OCI-LY1 (cell line): ENCODE measurements around the gene BCL2L15.
A peak's percentile ranks its signal among the peaks of the same experiment; 100 is the strongest.

Experiments
- H2AFZ ChIP-seq: fragments of 200-600 bp; sonication (generic), shearing (Covaris generic); 2 replicates; pipeline ENCODE4 v1.6.0; 2014; ENCODE audit warnings: antibody characterized with exemption, mild to moderate bottlenecking, low read length
- H3F3A ChIP-seq: fragments of 200-600 bp; sonication (generic), shearing (Covaris generic); 2 replicates; pipeline ENCODE4 v1.6.0; 2014; ENCODE audit warnings: mild to moderate bottlenecking, antibody characterized with exemption, low read length, moderate library complexity; ENCODE audit not compliant: insufficient read depth
- H3K27ac ChIP-seq: fragments of 200-600 bp; sonication (generic); 2 replicates; pipeline ENCODE4 v1.5.1; 2014; ENCODE audit warnings: low read length, mixed run types, mild to moderate bottlenecking, low read depth; ENCODE audit not compliant: poor library complexity, severe bottlenecking
- H3K27me3 ChIP-seq: fragments of 200-600 bp; sonication (generic); 2 replicates; pipeline ENCODE4 v1.6.0; 2014; ENCODE audit warnings: antibody characterized with exemption, mild to moderate bottlenecking, low read length, moderate library complexity; ENCODE audit not compliant: insufficient read depth
- H3K36me3 ChIP-seq: fragments of 200-600 bp; sonication (generic); 2 replicates; pipeline ENCODE4 v1.6.1; 2014; ENCODE audit warnings: mild to moderate bottlenecking, antibody characterized with exemption, low read length, moderate library complexity, mixed read lengths; ENCODE audit not compliant: insufficient read depth
- H3K4me1 ChIP-seq: fragments of 200-600 bp; sonication (generic); 2 replicates; pipeline ENCODE4 v1.5.1; 2014; ENCODE audit warnings: mild to moderate bottlenecking, low read length, moderate library complexity; ENCODE audit not compliant: insufficient read depth, severe bottlenecking
- H3K4me2 ChIP-seq: fragments of 200-600 bp; sonication (generic), shearing (Covaris generic); 2 replicates; pipeline ENCODE4 v1.6.1; 2014; ENCODE audit warnings: low read length
- H3K4me3 ChIP-seq: fragments of 200-600 bp; sonication (generic); 2 replicates; pipeline ENCODE4 v1.5.1; 2014; ENCODE audit warnings: low read length, low read depth, mild to moderate bottlenecking, mixed read lengths; ENCODE audit not compliant: poor library complexity, severe bottlenecking
- H3K79me2 ChIP-seq: fragments of 200-600 bp; shearing (Covaris generic); 2 replicates; pipeline ENCODE4 v1.6.1; 2016; ENCODE audit warnings: mixed run types, low read length, mixed read lengths; ENCODE audit not compliant: insufficient read depth
- H3K9ac ChIP-seq: fragments of 200-600 bp; sonication (generic), shearing (Covaris generic); 2 replicates; pipeline ENCODE4 v1.6.1; 2014; ENCODE audit warnings: mild to moderate bottlenecking, low read length, mixed read lengths
- H3K9me2 ChIP-seq: fragments of 200-600 bp; sonication (generic), shearing (Covaris generic); 2 replicates; pipeline ENCODE4 v1.6.1; 2014; ENCODE audit warnings: low read depth, mild to moderate bottlenecking, low read length, mixed read lengths
- H3K9me3 ChIP-seq: fragments of 200-600 bp; shearing (Covaris generic); 2 replicates; pipeline ENCODE4 v1.6.1; 2014; ENCODE audit warnings: low read length, mixed read lengths
- H4K20me1 ChIP-seq: fragments of 200-600 bp; sonication (generic), shearing (Covaris generic); 2 replicates; pipeline ENCODE4 v1.6.0; 2016; ENCODE audit warnings: mild to moderate bottlenecking, low read length; ENCODE audit not compliant: insufficient read depth
- EZH2 ChIP-seq: fragments of 200-600 bp; sonication (generic), shearing (Covaris generic); IDR thresholded peaks from 2 replicates; pipeline ENCODE4 v1.8.0; 2017; ENCODE audit warnings: borderline replicate concordance, mixed run types, mild to moderate bottlenecking, antibody characterized with exemption, low read length, moderate library complexity, mixed read lengths
- TF ChIP-seq, protein P1 (sequence below): fragments of 200-600 bp; sonication (generic), shearing (Covaris generic); IDR thresholded peaks from 2 replicates; pipeline ENCODE4 v1.5.1; 2017; ENCODE audit warnings: mild to moderate bottlenecking, antibody characterized with exemption, low read length, moderate library complexity, mixed read lengths

The BCL2L15 gene

DNA sequence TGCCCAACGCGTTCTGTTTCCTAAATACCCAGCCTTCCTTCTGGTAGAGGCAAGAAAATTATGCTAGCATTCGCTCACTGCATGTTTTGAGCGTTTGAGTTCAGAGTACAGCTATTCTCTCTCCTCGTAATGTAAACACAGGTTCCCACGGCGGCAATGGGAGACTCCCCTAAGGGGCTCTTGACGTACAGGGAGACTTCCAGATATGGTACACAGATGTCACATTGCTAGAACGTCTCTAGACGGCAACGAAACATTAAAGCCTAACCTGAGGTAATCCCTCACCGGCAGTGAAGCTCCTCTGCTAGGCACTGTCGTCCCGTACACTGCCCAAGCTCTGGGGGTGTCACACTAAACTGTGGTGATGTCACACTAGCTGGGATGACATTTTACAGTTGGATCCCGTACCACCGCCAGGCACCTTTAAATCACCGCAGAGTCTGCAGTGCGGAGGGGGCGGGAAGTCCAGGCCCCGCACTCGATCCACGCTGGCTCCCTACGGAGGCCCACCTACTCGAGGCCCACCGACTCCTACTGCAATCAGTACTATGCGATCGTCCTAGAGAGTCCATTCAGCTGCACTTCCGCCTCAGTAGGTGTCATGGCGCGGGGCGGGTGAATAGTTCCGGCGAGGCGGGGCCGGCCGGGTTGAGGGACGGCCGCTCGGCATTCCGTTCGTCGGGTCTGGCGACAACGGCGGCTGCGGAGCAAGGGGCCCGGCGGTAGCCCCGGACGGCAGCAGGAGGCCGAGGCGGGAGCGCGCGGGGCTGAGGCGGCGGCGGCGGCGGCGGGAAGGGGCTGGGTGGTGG, 41.8 kb upstream of the BCL2L15 start, which contains the start of gene HIPK1:
Gene HIPK1, plus strand, starts transcription at position 384 of the 809 bp plus-strand sequence.
- no peaks in the 10 kb centered on the region for H3K9me3 ChIP-seq
- H3K79me2 ChIP-seq, result peaks cover 41% of the 10 kb centered on the region
- H3K36me3 ChIP-seq, result no peaks in the 10 kb centered on the region
- no peaks in the 10 kb centered on the region for H3F3A ChIP-seq
- H3K27ac ChIP-seq, result peak within 1 kb of the TSS; percentile 88
- H2AFZ ChIP-seq, result peak within 1 kb of the TSS; percentile 54; the same call in 1 of the 2 replicates
- peak within 1 kb of the TSS; percentile 92 for H3K9ac ChIP-seq
- no peaks in the 10 kb centered on the region for H3K9me2 ChIP-seq
- H3K4me2 ChIP-seq, result peak within 1 kb of the TSS; percentile 98
- TF ChIP-seq EZH2, result no peak
- TF ChIP-seq, protein P1, sequence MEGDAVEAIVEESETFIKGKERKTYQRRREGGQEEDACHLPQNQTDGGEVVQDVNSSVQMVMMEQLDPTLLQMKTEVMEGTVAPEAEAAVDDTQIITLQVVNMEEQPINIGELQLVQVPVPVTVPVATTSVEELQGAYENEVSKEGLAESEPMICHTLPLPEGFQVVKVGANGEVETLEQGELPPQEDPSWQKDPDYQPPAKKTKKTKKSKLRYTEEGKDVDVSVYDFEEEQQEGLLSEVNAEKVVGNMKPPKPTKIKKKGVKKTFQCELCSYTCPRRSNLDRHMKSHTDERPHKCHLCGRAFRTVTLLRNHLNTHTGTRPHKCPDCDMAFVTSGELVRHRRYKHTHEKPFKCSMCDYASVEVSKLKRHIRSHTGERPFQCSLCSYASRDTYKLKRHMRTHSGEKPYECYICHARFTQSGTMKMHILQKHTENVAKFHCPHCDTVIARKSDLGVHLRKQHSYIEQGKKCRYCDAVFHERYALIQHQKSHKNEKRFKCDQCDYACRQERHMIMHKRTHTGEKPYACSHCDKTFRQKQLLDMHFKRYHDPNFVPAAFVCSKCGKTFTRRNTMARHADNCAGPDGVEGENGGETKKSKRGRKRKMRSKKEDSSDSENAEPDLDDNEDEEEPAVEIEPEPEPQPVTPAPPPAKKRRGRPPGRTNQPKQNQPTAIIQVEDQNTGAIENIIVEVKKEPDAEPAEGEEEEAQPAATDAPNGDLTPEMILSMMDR, result no peak
- peak within 1 kb of the TSS; percentile 99 for H3K4me3 ChIP-seq
- H4K20me1 ChIP-seq, result no peaks in the 10 kb centered on the region
- peaks cover 51% of the 10 kb centered on the region for H3K4me1 ChIP-seq
- H3K27me3 ChIP-seq, result no peaks in the 10 kb centered on the region

DNA sequence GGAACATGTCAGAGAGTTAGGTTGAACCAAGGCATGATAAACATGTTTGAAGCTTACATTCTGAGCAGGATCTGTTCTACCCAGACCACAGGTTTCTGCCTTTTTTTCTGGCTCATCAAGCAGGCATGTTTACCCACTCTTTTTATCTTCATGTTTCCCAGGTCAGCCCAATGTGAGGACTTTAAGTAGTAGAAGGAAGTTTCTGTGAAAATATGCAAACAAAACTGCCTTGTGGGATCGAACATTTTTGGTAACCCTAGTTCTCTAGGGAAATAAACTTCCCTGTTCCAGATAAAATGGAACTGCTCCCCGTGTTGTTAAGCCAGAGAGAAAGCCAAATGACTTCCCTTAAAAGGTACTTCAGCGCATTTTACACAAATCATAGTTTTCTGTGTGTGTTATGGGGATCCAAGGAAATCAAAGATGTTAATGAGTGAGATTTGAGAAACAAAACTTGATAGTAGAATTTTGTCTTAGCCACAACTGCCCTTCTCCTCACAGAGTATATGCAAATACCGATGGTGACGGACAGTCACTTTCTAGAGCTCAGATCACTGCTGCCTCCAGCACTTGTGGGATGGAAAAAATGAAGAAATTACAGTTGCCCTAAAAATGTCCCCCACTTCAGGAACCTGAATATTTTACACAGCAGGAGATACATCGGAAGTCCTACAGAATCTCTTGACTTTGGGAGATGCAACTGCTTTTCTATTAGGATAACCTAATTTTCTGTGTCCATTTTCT, 41.0 kb upstream of the BCL2L15 start:
- TF ChIP-seq, protein P1, result no peak
- TF ChIP-seq EZH2, result no peak
- Histone ChIP-seq H4K20me1 (no peaks in the 10 kb centered on the region), H3K9me2 (no peaks in the 10 kb centered on the region), H3K4me1 (peaks cover 43% of the 10 kb centered on the region), H3K9ac (peak overlapping the region; percentile 92), H3K4me2 (peak overlapping the region; percentile 98), H3K27ac (peak overlapping the region; percentile 88), H3K27me3 (no peaks in the 10 kb centered on the region), H3K36me3 (no peaks in the 10 kb centered on the region), H3K4me3 (peak overlapping the region; percentile 99), H3K9me3 (no peaks in the 10 kb centered on the region), H3K79me2 (peaks cover 33% of the 10 kb centered on the region), H3F3A (no peaks in the 10 kb centered on the region), H2AFZ (peak overlapping the region; percentile 54; the same call in 1 of the 2 replicates)

DNA sequence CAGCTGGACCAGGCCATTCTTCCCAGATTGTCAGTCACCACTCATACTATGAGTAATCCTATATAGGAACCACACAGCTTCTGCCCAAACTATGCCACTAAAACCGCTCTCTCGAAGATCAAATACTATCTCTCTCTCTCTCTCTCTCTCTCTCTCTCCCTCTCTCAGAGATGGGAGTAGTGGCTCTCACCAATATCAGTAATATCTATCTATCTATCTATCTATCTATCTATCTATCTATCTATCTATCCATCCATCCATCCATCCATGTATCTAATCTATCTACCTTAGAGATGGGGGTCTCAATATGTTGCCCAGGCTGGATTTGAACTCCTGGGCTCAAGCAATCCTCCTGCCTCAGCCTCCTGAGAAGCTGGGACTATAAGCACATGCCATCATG, 37.1 kb upstream of the BCL2L15 start:
- Histone ChIP-seq H3K4me3 (no peak overlapping the region), H2AFZ (no peak overlapping the region), H3K27me3 (no peaks in the 10 kb centered on the region), H3K27ac (no peak overlapping the region), H3F3A (no peaks in the 10 kb centered on the region), H3K4me2 (no peak overlapping the region), H3K9me3 (no peaks in the 10 kb centered on the region), H4K20me1 (no peaks in the 10 kb centered on the region), H3K79me2 (no peaks in the 10 kb centered on the region), H3K9me2 (no peaks in the 10 kb centered on the region), H3K4me1 (peaks cover 13% of the 10 kb centered on the region), H3K36me3 (no peaks in the 10 kb centered on the region), H3K9ac (no peak overlapping the region)
- no peak for TF ChIP-seq EZH2
- TF ChIP-seq, protein P1, result no peak
